Fibroblast of lung (primary cell): ENCODE measurements around the gene MCM6. TPM values are rescaled to one million over a fixed set of nuclear protein-coding genes. Genes with fewer than 3 reads are reported as not detected.

ENCODE experiments used
- DNase-seq, 2 donors: peaks; one replicate each; pipeline versions ENCODE4 v3.0.0 to v3.0.0-alpha.2; 2010; ENCODE audit warnings: low read depth in 2 of 2
- H2AFZ ChIP-seq: 2 replicates; pipeline ENCODE4 v1.5.1; 2012; ENCODE audit warnings: low read length, control low read depth, inconsistent platforms
- H3K27ac ChIP-seq: 2 replicates; pipeline ENCODE4 v1.5.1; 2011; ENCODE audit warnings: low read length, control low read depth; ENCODE audit not compliant: insufficient read depth
- H3K27me3 ChIP-seq: 2 replicates; pipeline ENCODE4 v1.5.1; 2011; ENCODE audit warnings: mild to moderate bottlenecking, low read length; ENCODE audit not compliant: control insufficient read depth, insufficient read depth
- H3K36me3 ChIP-seq: 2 replicates; pipeline ENCODE4 v1.5.1; 2011; ENCODE audit warnings: low read length; ENCODE audit not compliant: control insufficient read depth, insufficient read depth
- H3K4me1 ChIP-seq: 2 replicates; pipeline ENCODE4 v1.5.1; 2011; ENCODE audit warnings: low read length; ENCODE audit not compliant: control insufficient read depth, insufficient read depth; ENCODE audit errors: extremely low read depth
- H3K4me2 ChIP-seq: 2 replicates; pipeline ENCODE4 v1.5.1; 2011; ENCODE audit warnings: low read length, control low read depth; ENCODE audit not compliant: insufficient read depth; ENCODE audit errors: extremely low read depth
- H3K4me3 ChIP-seq, 4 experiments: fragments of 200-600 bp in 1 of 4; sonication (generic) in 1 of 4; replicated peaks in 1 of 4; 2 replicates each; pipeline ENCODE4 v1.5.1; 2011 to 2016; ENCODE audit warnings: low read length in 4 of 4, low read depth in 3 of 4, mild to moderate bottlenecking in 3 of 4, control low read depth in 2 of 4, inconsistent platforms in 1 of 4, mixed read lengths in 1 of 4; ENCODE audit not compliant: insufficient read depth in 1 of 4; ENCODE audit errors: control extremely low read depth in 1 of 4
- H3K79me2 ChIP-seq: 2 replicates; pipeline ENCODE4 v1.5.1; 2012; ENCODE audit warnings: mild to moderate bottlenecking, low read length, inconsistent platforms; ENCODE audit not compliant: control insufficient read depth, insufficient read depth
- H3K9ac ChIP-seq: 2 replicates; pipeline ENCODE4 v1.5.1; 2011; ENCODE audit warnings: mild to moderate bottlenecking, low read length, control low read depth; ENCODE audit not compliant: insufficient read depth
- H3K9me3 ChIP-seq: 2 replicates; pipeline ENCODE4 v1.5.1; 2012; ENCODE audit warnings: low read depth, low read length; ENCODE audit not compliant: control insufficient read depth, insufficient read depth
- H4K20me1 ChIP-seq: 2 replicates; pipeline ENCODE4 v1.5.1; 2011; ENCODE audit warnings: low read length; ENCODE audit not compliant: control insufficient read depth, insufficient read depth; ENCODE audit errors: extremely low read depth
- EZH2 ChIP-seq: IDR thresholded peaks from 2 replicates; pipeline ENCODE4 v1.5.1; 2012; ENCODE audit warnings: low read length, control low read depth, mild to moderate bottlenecking; ENCODE audit errors: missing control alignments
- polyA plus RNA-seq, 2 donors: library from polyadenylated mRNA; depleted of rRNA in 1 of 2; stranded (reverse) in 1 of 2; unstranded in 1 of 2; fragments of >200 nt; gene quantifications; 2 replicates each; pipeline ENCODE4 v1.2.1, GENCODE V29; 2011 to 2012; ENCODE audit warnings: missing spikeins in 1 of 2
- total RNA-seq: library from RNA; depleted of rRNA; stranded (reverse); fragments of >200 nt; gene quantifications from 2 replicates; pipeline ENCODE4 v1.2.1, GENCODE V29; 2014
- TF ChIP-seq, protein P1 (sequence below), 2 donors: IDR thresholded peaks in 1 of 2; conservative IDR thresholded peaks in 1 of 2; 1 replicate in 1 of 2; 2 replicates in 1 of 2; pipeline ENCODE4 v1.5.1; 2011 to 2012; ENCODE audit warnings: low read length in 2 of 2, control low read depth in 1 of 2, inconsistent platforms in 1 of 2, low read depth in 1 of 2, mild to moderate bottlenecking in 1 of 2

Gene MCM6
- total and polyA plus RNA-seq, 2 donors (not counting 1 experiment from before 2014, with no cell fraction given) = 11.2 to 36.0 TPM

DNA sequence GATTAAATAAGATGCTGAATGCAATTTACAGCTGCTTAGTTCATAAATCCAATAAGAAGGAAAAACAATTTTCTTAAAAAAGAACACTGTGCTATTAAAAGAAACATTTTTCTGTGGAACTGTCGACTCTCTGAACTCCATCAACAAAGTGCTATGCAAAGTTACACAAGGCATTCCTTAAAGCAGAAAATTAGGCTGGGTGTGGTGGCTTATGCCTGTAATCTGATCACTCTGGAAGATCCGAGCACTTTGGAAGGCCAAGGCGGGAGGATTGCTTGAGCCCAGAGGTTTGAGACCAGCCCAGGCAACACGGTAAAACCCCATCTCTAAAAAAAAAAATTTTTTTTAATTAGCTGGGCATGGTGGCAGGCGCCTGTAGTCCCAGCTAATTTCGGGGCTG lies 13.0 kb downstream of the MCM6 start:
- no peak overlapping the region for H2AFZ ChIP-seq
- no peaks in the 10 kb centered on the region for H3K36me3 ChIP-seq
- H3K9me3 ChIP-seq = no peaks in the 10 kb centered on the region
- H3K4me2 ChIP-seq = no peak overlapping the region
- H3K4me1 ChIP-seq = no peaks in the 10 kb centered on the region
- H3K9ac ChIP-seq = no peak overlapping the region
- H3K27me3 ChIP-seq = no peaks in the 10 kb centered on the region
- H4K20me1 ChIP-seq = no peaks in the 10 kb centered on the region
- H3K4me3 ChIP-seq = no peak overlapping the region
- no peaks in the 10 kb centered on the region for H3K79me2 ChIP-seq
- TF ChIP-seq EZH2 = no peak
- TF ChIP-seq, protein P1, sequence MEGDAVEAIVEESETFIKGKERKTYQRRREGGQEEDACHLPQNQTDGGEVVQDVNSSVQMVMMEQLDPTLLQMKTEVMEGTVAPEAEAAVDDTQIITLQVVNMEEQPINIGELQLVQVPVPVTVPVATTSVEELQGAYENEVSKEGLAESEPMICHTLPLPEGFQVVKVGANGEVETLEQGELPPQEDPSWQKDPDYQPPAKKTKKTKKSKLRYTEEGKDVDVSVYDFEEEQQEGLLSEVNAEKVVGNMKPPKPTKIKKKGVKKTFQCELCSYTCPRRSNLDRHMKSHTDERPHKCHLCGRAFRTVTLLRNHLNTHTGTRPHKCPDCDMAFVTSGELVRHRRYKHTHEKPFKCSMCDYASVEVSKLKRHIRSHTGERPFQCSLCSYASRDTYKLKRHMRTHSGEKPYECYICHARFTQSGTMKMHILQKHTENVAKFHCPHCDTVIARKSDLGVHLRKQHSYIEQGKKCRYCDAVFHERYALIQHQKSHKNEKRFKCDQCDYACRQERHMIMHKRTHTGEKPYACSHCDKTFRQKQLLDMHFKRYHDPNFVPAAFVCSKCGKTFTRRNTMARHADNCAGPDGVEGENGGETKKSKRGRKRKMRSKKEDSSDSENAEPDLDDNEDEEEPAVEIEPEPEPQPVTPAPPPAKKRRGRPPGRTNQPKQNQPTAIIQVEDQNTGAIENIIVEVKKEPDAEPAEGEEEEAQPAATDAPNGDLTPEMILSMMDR (conservative IDR thresholded peaks at IDR 0.05 in 1 of 2, IDR thresholded peaks at IDR 0.05 in 1 of 2; ENCODE audit: low read depth in 1 of 2, low read length in 2 of 2) = no peak
- H3K27ac ChIP-seq = no peak overlapping the region
- DNase-seq = peak in 1 of 2 donors; percentile 50

DNA sequence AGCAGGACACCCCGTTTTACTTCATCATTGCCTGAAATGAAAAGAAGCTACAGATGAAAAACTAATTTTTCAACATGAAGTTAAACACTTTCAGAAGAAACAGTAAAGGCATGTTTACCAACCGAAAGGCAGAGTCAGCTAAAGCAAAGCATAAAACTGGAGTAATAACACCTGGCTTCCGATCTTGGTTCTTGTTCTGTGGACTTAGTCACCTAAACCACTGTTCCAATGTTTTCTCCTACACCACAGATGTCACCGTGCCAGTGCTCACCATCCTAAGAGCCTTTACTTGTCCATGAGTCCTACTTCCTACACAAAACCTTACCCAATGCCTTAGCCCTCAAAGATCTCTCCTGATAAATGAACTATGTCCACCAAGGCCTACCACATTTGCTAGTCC lies 13.5 kb downstream of the MCM6 start:
- DNase-seq = no peak
- H3K4me1 ChIP-seq = no peaks in the 10 kb centered on the region
- no peak overlapping the region for H3K4me3 ChIP-seq
- no peak for TF ChIP-seq EZH2
- TF ChIP-seq, protein P1 (conservative IDR thresholded peaks at IDR 0.05 in 1 of 2, IDR thresholded peaks at IDR 0.05 in 1 of 2; ENCODE audit: low read depth in 1 of 2, low read length in 2 of 2) = no peak
- H4K20me1 ChIP-seq = no peaks in the 10 kb centered on the region
- peaks cover under 1% of the 10 kb centered on the region for H3K36me3 ChIP-seq
- H3K4me2 ChIP-seq = no peak overlapping the region
- H3K9me3 ChIP-seq = no peaks in the 10 kb centered on the region
- H2AFZ ChIP-seq = no peak overlapping the region
- no peak overlapping the region for H3K9ac ChIP-seq
- H3K27ac ChIP-seq = no peak overlapping the region
- no peaks in the 10 kb centered on the region for H3K79me2 ChIP-seq
- no peaks in the 10 kb centered on the region for H3K27me3 ChIP-seq

DNA sequence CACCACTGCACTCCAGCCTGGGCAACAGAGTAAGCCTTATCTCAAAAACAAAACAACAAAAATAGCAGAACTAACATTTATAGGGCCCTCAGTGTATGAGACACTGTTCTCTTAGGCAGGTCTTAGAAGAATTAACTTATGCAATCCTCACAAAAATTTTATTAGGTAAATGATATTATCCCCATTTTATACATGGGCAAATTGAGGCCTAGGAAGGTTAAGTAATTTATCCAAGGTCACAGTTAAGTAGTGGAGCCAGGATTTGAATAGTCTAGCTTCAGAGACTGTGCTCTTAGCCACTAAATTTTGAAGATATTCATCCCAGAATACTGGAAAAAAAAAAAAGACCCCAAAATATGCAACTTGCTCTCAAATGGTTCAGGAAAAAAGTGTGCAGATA lies 22.8 kb downstream of the MCM6 start:
- H2AFZ ChIP-seq = no peak overlapping the region
- DNase-seq = no peak
- no peak overlapping the region for H3K9ac ChIP-seq
- H3K4me3 ChIP-seq = no peak overlapping the region
- H3K27me3 ChIP-seq = no peaks in the 10 kb centered on the region
- H4K20me1 ChIP-seq = no peaks in the 10 kb centered on the region
- TF ChIP-seq, protein P1 (conservative IDR thresholded peaks at IDR 0.05 in 1 of 2, IDR thresholded peaks at IDR 0.05 in 1 of 2; ENCODE audit: low read depth in 1 of 2, low read length in 2 of 2) = no peak
- no peak for TF ChIP-seq EZH2
- H3K79me2 ChIP-seq = no peaks in the 10 kb centered on the region
- H3K27ac ChIP-seq = no peak overlapping the region
- H3K9me3 ChIP-seq = no peaks in the 10 kb centered on the region
- H3K4me2 ChIP-seq = no peak overlapping the region
- no peaks in the 10 kb centered on the region for H3K4me1 ChIP-seq
- peaks cover 7% of the 10 kb centered on the region for H3K36me3 ChIP-seq
